Measurements from ENCODE around the gene FCSK.

Gene FCSK

DNA sequence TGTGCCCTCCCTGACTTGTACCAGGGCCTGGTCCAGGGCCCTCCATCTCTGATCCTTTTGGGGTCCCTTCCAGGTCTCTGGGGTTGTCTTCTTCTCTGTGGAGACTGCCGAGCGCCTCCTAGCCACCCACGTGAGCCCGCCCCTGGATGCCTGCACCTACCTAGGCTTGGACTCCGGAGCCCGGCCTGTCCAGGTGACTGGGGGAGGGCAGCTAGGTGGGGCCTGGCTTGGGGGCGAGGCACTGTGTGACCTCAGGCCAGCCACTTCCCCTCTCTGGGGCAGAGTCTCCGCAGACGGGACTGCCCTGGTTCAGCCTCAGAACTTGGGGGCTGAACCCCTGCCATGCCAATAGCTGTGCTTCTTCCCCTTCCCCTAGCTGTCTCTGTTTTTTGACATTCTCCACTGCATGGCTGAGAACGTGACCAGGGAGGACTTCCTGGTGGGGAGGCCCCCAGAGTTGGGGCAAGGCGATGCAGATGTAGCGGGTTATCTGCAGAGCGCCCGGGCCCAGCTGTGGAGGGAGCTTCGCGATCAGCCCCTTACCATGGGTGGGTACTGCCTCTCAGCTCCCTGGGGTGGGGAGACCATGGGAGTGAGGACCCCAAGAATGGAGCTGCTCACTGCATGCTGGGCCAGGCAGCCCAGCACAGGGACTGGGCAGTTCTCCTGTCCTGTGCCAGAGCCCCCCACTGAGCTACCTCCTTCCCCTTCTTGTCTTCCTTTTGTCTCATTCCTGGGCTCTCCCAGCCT lies 14.6 kb downstream of the FCSK start:
- no peak for DNase-seq
- no peak overlapping the region for H3K27ac ChIP-seq (ENCODE audit: insufficient read depth, low read length, poor library complexity, severe bottlenecking)
- no peaks in the 10 kb centered on the region for H3K4me1 ChIP-seq (ENCODE audit: control insufficient read depth, insufficient read depth, low read length, poor library complexity, severe bottlenecking)
- H3K4me3 ChIP-seq (ENCODE audit: insufficient read depth, low read depth, low read length, poor library complexity, severe bottlenecking), result no peak overlapping the region
- H3K27me3 ChIP-seq (replicated peaks; ENCODE audit: control insufficient read depth, insufficient read depth, low read length, poor library complexity, severe bottlenecking), result no peaks in the 10 kb centered on the region
- H3K36me3 ChIP-seq (ENCODE audit: control insufficient read depth, insufficient read depth, low read length), result peaks cover 13% of the 10 kb centered on the region
- no peaks in the 10 kb centered on the region for H3K9me3 ChIP-seq (ENCODE audit: control insufficient read depth, low read length)

DNA sequence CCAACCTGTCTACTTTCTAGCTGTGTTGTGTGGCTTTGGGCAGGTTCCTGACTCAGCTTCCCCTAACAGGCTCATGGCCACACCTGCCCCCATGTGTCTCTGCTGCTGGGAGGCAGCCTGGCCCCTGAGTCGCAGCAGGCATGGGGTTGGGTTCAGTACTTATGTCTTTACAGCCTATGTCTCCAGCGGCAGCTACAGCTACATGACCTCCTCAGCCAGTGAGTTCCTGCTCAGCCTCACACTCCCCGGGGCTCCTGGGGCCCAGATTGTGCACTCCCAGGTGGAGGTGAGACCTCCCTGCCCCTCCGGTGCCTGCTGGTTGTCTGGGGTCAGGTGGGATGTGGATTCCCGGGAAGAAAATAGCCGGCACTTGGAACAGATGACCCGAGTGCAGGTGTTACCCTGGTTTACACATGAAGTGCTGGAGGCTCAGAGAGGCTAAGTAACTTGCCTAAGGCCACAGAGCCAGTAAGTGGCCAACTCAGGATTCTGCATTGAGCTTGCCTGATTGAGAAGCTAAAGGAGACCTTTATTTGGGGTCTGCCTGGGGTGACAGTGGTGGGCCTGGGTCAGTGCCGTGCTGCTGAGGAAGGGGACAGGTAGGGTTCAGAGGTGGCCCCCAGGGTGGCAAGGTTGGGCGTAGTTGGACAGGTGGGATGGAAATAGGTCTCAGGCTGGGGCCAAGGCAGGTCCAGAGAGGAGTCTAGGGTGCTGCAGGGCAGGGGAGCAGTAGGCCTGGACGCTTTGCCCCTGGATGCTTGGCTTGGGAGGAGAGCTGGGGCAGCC lies 15.9 kb downstream of the FCSK start:
- H3K9me3 ChIP-seq (ENCODE audit: control insufficient read depth, low read length), result no peaks in the 10 kb centered on the region

DNA sequence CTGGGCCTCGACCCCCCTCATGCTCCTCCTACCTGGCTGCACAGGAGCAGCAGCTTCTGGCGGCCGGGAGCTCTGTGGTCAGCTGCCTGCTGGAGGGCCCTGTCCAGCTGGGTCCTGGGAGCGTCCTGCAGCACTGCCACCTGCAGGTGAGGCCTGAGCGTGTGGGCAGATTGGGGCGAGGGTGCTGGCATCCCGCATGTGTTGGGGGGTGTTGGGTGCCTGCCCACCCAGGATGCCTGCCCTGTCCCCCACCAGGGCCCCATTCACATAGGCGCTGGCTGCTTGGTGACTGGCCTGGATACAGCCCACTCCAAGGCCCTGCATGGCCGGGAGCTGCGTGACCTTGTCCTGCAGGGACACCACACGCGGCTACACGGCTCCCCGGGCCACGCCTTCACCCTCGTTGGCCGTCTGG lies 16.5 kb downstream of the FCSK start:
- Histone ChIP-seq H3K4me1 (ENCODE audit: control insufficient read depth, insufficient read depth, low read length, poor library complexity, severe bottlenecking) (no peaks in the 10 kb centered on the region), H3K4me3 (ENCODE audit: insufficient read depth, low read depth, low read length, poor library complexity, severe bottlenecking) (no peak overlapping the region), H3K36me3 (ENCODE audit: control insufficient read depth, insufficient read depth, low read length) (peaks cover 17% of the 10 kb centered on the region), H3K27me3 (replicated peaks; ENCODE audit: control insufficient read depth, insufficient read depth, low read length, poor library complexity, severe bottlenecking) (no peaks in the 10 kb centered on the region), H3K9me3 (ENCODE audit: control insufficient read depth, low read length) (no peaks in the 10 kb centered on the region), H3K27ac (ENCODE audit: insufficient read depth, low read length, poor library complexity, severe bottlenecking) (no peak overlapping the region)
- no peak for DNase-seq

More for the DNA sequence above, 15.9 kb downstream of the FCSK start:
- H3K36me3 ChIP-seq (ENCODE audit: control insufficient read depth, insufficient read depth, low read length), result peaks cover 17% of the 10 kb centered on the region
- no peak for DNase-seq
- H3K4me1 ChIP-seq (ENCODE audit: control insufficient read depth, insufficient read depth, low read length, poor library complexity, severe bottlenecking), result no peaks in the 10 kb centered on the region
- no peak overlapping the region for H3K4me3 ChIP-seq (ENCODE audit: insufficient read depth, low read depth, low read length, poor library complexity, severe bottlenecking)
- no peak overlapping the region for H3K27ac ChIP-seq (ENCODE audit: insufficient read depth, low read length, poor library complexity, severe bottlenecking)
- no peaks in the 10 kb centered on the region for H3K27me3 ChIP-seq (replicated peaks; ENCODE audit: control insufficient read depth, insufficient read depth, low read length, poor library complexity, severe bottlenecking)

DNA sequence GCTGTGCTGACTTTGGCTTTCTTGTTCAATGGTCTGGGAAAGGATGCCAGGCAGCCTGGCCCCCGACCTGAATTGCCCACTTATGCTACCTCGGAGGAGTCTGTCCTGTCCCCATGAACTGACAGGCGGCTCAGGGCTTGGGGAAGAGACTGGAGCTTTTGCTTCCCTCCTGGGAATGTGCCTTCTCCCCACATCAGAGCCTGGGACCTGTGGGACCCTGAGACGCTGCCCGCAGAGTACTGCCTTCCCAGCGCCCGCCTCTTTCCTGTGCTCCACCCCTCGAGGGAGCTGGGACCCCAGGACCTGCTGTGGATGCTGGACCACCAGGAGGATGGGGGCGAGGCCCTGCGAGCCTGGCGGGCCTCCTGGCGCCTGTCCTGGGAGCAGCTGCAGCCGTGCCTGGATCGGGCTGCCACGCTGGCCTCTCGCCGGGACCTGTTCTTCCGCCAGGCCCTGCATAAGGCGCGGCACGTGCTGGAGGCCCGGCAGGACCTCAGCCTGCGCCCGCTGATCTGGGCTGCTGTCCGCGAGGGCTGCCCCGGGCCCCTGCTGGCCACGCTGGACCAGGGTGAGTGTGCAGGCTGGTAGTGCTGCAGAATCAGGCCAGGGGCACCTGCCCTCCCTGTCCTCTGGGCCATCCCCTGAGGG lies 18.5 kb downstream of the FCSK start:
- no peaks in the 10 kb centered on the region for H3K27me3 ChIP-seq (replicated peaks; ENCODE audit: control insufficient read depth, insufficient read depth, low read length, poor library complexity, severe bottlenecking)
- no peak overlapping the region for H3K4me3 ChIP-seq (ENCODE audit: insufficient read depth, low read depth, low read length, poor library complexity, severe bottlenecking)
- DNase-seq, result no peak
- no peaks in the 10 kb centered on the region for H3K4me1 ChIP-seq (ENCODE audit: control insufficient read depth, insufficient read depth, low read length, poor library complexity, severe bottlenecking)
- peaks cover 10% of the 10 kb centered on the region for H3K36me3 ChIP-seq (ENCODE audit: control insufficient read depth, insufficient read depth, low read length)
- H3K9me3 ChIP-seq (ENCODE audit: control insufficient read depth, low read length), result no peaks in the 10 kb centered on the region
- no peak overlapping the region for H3K27ac ChIP-seq (ENCODE audit: insufficient read depth, low read length, poor library complexity, severe bottlenecking)

DNA sequence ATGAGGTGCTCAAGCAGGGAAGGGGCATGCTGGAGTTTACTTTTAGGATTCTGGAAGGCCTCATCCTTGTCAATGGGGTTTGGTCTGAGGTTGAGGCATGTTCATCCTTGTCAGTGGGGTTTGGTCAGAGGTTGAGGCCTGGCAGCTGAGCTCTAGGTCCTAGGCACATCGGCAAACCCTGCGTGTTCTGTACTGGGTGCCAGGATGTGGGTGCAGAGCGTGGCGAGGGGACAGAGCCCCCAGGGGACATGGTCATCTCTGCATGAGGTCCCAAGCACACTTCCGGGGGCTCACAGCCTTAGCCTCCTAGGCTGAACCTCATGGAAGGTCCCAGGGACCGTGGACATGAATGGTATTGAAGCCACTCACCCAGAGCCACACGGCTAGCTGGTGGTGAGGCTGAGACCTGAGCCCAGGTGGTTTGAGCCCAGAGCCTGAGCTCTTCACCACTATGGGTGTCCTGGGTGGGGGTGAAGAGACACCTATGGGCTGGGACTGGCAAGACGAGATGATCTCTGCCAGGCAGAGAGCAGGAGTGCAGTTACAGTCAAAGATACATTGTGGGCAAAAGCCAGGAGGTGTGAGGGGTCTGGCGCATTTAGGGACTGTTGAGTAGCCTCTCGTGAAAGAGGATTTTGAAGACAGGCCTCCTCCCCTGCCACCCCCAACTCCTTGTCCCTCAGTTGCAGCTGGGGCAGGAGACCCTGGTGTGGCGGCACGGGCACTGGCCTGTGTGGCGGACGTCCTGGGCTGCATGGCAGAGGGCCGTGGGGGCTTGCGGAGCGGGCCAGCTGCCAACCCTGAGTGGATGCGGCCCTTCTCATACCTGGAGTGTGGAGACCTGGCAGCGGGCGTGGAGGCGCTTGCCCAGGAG lies 19.3 kb downstream of the FCSK start:
- H3K27me3 ChIP-seq (replicated peaks; ENCODE audit: control insufficient read depth, insufficient read depth, low read length, poor library complexity, severe bottlenecking), result no peaks in the 10 kb centered on the region
- H3K4me3 ChIP-seq (ENCODE audit: insufficient read depth, low read depth, low read length, poor library complexity, severe bottlenecking), result no peak overlapping the region
- no peaks in the 10 kb centered on the region for H3K9me3 ChIP-seq (ENCODE audit: control insufficient read depth, low read length)
- no peak overlapping the region for H3K27ac ChIP-seq (ENCODE audit: insufficient read depth, low read length, poor library complexity, severe bottlenecking)
- no peak for DNase-seq
- H3K4me1 ChIP-seq (ENCODE audit: control insufficient read depth, insufficient read depth, low read length, poor library complexity, severe bottlenecking), result no peaks in the 10 kb centered on the region
- H3K36me3 ChIP-seq (ENCODE audit: control insufficient read depth, insufficient read depth, low read length), result peaks cover 12% of the 10 kb centered on the region

DNA sequence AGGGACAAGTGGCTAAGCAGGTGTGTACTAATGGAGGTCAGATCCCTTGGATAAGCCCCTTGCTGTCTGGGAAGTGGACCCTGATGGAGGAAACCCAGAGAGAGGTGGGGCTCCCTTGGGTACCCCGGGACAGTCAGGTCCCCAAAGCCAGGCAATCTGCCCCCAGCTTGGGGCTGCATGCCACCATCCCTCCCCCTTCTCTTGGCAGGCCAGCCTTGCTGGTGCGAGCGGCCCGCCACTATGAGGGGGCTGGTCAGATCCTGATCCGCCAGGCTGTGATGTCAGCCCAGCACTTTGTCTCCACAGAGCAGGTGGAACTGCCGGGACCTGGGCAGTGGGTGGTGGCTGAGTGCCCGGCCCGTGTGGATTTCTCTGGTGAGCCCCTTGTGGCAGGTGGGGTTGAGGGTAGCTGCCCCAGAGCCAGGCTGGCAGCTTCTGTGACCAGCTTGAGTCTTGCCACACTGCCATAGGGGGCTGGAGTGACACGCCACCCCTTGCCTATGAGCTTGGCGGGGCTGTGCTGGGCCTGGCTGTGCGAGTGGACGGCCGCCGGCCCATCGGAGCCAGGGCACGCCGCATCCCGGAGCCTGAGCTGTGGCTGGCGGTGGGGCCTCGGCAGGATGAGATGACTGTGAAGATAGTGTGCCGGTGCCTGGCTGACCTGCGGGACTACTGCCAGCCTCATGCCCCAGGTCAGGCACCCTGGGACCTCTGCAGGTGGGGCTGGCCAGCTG lies 20.1 kb downstream of the FCSK start:
- Histone ChIP-seq H3K9me3 (ENCODE audit: control insufficient read depth, low read length) (no peaks in the 10 kb centered on the region), H3K36me3 (ENCODE audit: control insufficient read depth, insufficient read depth, low read length) (peaks cover 12% of the 10 kb centered on the region), H3K27ac (ENCODE audit: insufficient read depth, low read length, poor library complexity, severe bottlenecking) (no peak overlapping the region), H3K4me1 (ENCODE audit: control insufficient read depth, insufficient read depth, low read length, poor library complexity, severe bottlenecking) (no peaks in the 10 kb centered on the region), H3K27me3 (replicated peaks; ENCODE audit: control insufficient read depth, insufficient read depth, low read length, poor library complexity, severe bottlenecking) (no peaks in the 10 kb centered on the region), H3K4me3 (ENCODE audit: insufficient read depth, low read depth, low read length, poor library complexity, severe bottlenecking) (no peak overlapping the region)
- DNase-seq, result no peak

DNA sequence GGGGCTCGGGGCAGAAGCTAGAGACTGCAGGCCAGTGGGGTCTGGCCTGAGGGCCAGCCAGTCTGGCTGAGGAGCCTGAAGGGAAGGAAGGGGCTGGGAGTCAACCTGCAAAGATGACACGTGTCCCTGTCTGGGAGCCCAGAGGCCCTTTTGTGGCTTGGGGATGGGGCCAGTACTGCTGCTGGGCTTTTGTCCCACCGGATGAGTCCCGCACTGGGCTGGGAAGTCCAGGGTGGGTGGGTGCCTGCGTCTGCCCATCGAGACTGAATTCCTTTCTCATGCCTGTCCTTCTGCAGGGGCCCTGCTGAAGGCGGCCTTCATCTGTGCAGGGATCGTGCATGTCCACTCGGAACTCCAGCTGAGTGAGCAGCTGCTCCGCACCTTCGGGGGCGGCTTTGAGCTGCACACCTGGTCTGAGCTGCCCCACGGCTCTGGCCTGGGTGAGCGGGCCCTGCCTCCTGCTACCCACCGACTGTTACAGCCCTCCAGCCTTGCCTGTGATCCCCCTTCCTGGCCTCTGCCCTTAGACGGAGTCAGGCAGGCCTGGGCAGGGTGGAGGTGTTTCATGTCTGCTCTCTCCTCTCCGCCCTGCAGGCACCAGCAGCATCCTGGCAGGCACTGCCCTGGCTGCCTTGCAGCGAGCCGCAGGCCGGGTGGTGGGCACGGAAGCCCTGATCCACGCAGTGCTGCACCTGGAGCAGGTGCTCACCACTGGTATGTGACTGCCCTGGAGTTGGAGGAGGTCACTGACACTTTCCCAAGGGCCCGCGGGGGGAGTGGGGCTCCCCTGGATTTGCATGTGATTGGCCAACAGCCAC lies 20.9 kb downstream of the FCSK start:
- H3K4me3 ChIP-seq (ENCODE audit: insufficient read depth, low read depth, low read length, poor library complexity, severe bottlenecking), result no peak overlapping the region
- H3K9me3 ChIP-seq (ENCODE audit: control insufficient read depth, low read length), result no peaks in the 10 kb centered on the region
- no peaks in the 10 kb centered on the region for H3K27me3 ChIP-seq (replicated peaks; ENCODE audit: control insufficient read depth, insufficient read depth, low read length, poor library complexity, severe bottlenecking)
- peaks cover 14% of the 10 kb centered on the region for H3K36me3 ChIP-seq (ENCODE audit: control insufficient read depth, insufficient read depth, low read length)
- no peak overlapping the region for H3K27ac ChIP-seq (ENCODE audit: insufficient read depth, low read length, poor library complexity, severe bottlenecking)
- H3K4me1 ChIP-seq (ENCODE audit: control insufficient read depth, insufficient read depth, low read length, poor library complexity, severe bottlenecking), result no peaks in the 10 kb centered on the region
- DNase-seq, result no peak

DNA sequence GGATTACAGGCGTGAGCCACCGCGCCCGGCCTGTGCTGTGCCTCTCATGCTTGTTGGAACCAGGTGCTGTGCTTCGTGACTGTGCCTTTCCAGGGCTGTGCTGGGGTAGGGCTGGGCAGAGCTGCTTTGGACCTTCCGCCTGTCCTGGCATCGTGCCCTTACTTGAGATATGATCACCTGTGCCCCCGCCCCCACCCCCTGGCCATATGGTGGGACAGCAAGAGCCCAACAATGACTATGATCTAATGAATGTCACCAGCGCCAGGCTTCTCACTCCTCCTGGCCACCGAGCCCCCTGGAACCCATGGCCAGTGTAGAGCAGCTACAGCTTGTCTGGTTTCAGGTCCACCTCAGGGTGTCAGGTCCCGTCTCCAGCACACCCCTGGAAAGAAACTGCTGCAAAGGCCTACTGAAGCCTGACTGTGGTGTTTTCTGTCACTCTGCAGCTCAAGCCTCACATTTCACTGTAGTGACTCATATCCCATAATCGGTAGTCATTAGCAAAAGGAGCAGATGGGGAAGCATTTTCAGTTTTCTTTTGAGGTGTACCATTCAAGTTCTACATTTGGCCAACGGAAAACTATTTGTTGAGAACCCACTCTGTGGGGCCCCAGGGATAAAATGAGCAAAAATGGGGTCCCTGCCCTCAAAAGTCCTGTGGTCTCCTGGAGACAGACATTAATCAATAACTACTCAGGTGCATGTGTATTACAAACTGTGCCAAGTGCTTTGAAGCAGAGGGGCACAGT lies 22.1 kb downstream of the FCSK start:
- peaks cover 21% of the 10 kb centered on the region for H3K36me3 ChIP-seq (ENCODE audit: control insufficient read depth, insufficient read depth, low read length)
- no peak overlapping the region for H3K27ac ChIP-seq (ENCODE audit: insufficient read depth, low read length, poor library complexity, severe bottlenecking)
- H3K4me3 ChIP-seq (ENCODE audit: insufficient read depth, low read depth, low read length, poor library complexity, severe bottlenecking), result no peak overlapping the region
- DNase-seq, result no peak
- H3K4me1 ChIP-seq (ENCODE audit: control insufficient read depth, insufficient read depth, low read length, poor library complexity, severe bottlenecking), result no peaks in the 10 kb centered on the region
- H3K27me3 ChIP-seq (replicated peaks; ENCODE audit: control insufficient read depth, insufficient read depth, low read length, poor library complexity, severe bottlenecking), result no peaks in the 10 kb centered on the region
- no peaks in the 10 kb centered on the region for H3K9me3 ChIP-seq (ENCODE audit: control insufficient read depth, low read length)

All from effector memory CD4-positive, alpha-beta T cell (primary cell).